Non-pigmented ciliary epithelial cell (primary cell): ENCODE results near the gene SCN2B.

Experiments
- DNase-seq: peaks from one replicate; pipeline ENCODE4 v3.0.0-alpha.2; 2010; ENCODE audit warnings: low read depth

The SCN2B gene, protein sequence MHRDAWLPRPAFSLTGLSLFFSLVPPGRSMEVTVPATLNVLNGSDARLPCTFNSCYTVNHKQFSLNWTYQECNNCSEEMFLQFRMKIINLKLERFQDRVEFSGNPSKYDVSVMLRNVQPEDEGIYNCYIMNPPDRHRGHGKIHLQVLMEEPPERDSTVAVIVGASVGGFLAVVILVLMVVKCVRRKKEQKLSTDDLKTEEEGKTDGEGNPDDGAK

GRCh38 chr11:118175993-118176777, at the start of gene SCN2B:
Gene SCN2B (minus strand): TSS chr11:118176639. CDS start chr11:118176431, 208 bp downstream.
- DNase-seq: no peak

- no peak for DNase-seq
Measured at GRCh38 chr11:118224511-118225188, 48.2 kb upstream of the SCN2B start, which contains the start of gene JAML. Gene JAML (minus strand): TSS chr11:118225011. CDS start chr11:118214866, 10,145 bp downstream.

- no peak for DNase-seq
Measured at GRCh38 chr11:118223992-118224391, 47.6 kb upstream of the SCN2B start.

GRCh38 chr11:118223570-118223969, 47.1 kb upstream of the SCN2B start:
- DNase-seq: no peak

- no peak for DNase-seq
Measured at GRCh38 chr11:118222437-118222836, 46.0 kb upstream of the SCN2B start.

DNA sequence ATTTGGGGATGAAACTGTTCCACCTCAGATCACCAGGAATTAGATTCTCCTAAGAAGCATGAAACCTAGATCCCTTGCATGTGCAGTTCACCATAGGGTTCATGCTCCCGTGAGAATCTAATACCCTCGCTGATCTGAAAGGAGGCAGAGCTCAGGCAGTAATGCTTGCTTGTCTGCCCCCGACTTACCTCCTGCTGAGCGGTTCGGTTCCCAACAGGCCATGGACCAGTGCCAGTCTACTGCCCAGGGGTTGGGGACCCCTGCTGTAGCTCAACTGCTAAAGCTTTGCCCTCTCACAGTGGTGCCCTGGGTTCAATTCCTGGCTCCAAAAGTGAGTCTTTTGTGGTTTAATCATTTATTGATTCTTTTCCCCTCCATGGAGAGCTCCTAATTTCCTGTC, 45.0 kb upstream of the SCN2B start:
- no peak for DNase-seq

- no peak for DNase-seq
Measured at GRCh38 chr11:118219732-118220131, 43.3 kb upstream of the SCN2B start.

GRCh38 chr11:118219244-118219643, 42.8 kb upstream of the SCN2B start:
- DNase-seq: no peak

- no peak for DNase-seq
Measured at GRCh38 chr11:118217575-118217974, 41.1 kb upstream of the SCN2B start.

DNA sequence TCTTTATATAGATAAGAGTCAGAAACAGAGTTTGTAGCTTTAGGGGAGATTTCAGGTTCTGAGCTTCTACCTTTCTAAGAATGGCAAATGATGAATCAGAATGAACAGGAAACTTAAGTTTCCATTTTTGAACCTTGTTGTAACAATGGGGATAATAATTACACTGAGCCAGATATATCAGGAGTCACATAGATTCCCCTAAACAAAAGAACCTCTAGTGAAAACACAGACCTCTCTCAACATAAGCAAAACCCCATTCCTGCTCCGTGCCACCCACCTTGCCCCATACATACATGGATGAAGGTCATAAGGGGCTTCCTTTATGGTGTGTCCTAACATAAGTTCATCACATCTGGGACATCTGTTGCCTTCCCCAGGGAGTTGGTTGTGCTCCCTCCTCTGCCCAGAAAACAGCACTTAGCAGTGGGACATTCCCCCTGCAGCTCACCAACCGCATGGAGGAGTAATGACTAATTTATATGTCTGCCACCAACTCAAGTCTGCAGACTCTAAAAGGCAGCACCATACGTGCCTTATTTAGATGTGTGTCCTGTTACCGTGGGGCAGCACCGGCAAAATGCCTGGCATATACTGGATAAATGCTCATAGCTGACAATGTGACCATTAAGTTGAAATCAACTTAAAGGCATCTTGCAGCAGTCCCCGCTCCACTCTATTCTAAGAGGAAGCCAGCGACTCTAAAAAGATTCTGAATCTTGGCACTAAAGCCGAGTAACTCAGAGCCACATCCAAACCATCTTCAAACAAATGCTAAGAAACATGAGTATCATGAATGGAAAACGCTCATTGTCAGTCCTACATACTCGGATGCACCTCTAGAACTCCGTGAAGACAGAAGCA, 40.4 kb upstream of the SCN2B start:
- DNase-seq: no peak

DNA sequence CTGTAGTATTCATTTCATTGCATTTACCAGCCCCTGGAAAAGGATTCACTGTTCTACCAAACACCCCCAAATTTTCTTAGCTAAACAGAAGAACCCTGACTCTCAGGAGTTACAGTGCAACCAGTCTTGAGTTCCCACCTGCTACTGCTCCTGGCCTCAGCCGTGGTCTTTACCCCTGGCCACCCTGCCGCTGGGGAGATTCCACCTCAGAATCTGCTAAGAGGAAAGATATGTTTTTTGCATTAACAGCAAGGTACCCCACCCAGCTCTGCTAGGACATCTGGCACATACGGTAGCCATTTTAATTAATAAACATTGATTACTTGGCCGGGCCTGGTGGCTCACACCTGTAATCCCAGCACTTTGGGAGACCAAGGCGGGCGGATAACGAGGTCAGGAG, 39.3 kb upstream of the SCN2B start:
- DNase-seq: no peak

DNA sequence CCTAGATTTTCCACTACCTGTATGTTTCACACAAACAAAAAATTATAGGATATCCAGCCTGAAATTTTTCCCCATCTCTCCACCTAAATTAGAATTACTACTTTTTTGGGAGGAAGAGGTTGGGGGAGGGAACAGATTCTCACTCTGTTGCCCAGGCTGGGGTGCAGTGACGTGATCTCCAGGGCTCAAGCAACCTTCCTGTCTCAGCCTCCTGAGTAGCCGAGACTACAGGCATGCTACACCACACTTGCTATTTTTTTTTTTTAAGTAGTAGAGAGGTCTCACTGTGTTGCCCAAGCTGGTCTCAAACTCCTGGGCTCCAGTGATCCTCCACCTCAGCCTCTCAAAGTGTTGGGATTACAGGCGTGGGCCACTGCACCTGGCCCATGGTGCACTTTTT, 38.8 kb upstream of the SCN2B start:
- DNase-seq: no peak

- DNase-seq: no peak
Measured at GRCh38 chr11:118214210-118214914, 37.9 kb upstream of the SCN2B start.

- no peak for DNase-seq
Measured at GRCh38 chr11:118213781-118214180, 37.3 kb upstream of the SCN2B start.

DNA sequence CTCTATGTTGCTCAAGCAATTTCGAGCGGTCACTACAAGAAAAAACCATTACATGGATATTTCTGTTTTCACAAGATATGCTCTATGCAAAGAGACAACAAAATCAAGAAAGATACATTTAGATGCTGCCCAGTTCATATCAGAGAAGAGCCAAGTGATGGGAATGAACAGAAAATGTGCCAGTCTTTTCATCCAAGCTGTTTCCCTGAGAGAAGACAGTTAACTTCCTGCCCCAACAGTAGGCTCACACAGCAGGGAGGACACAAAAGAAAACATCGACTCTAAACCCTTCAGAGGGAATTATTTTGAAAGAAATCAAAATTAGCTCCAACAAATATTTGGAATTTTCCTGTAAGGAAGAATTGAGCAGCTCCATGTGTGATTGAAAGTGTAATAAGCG, 36.8 kb upstream of the SCN2B start:
- DNase-seq: no peak

DNA sequence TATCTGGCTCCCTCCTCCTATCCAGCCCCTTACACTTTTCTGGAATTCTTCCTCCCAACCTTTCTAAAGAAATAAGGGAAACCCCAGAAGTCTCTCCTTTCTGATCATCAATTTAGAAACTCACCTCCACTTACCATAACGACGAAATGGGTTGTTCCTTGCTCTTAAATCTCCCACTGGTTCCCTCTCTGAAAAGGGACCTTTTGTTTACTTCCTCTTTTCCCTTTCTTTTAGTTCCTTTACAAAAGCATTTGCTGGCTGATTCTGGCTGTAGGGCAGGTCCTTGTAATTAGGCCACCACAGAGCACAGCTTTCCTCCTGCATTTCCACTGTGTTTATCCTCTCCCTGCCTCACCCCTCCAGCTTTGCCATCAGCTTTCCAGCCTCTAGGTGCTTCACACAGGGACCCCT, 36.3 kb upstream of the SCN2B start:
- DNase-seq: no peak

DNA sequence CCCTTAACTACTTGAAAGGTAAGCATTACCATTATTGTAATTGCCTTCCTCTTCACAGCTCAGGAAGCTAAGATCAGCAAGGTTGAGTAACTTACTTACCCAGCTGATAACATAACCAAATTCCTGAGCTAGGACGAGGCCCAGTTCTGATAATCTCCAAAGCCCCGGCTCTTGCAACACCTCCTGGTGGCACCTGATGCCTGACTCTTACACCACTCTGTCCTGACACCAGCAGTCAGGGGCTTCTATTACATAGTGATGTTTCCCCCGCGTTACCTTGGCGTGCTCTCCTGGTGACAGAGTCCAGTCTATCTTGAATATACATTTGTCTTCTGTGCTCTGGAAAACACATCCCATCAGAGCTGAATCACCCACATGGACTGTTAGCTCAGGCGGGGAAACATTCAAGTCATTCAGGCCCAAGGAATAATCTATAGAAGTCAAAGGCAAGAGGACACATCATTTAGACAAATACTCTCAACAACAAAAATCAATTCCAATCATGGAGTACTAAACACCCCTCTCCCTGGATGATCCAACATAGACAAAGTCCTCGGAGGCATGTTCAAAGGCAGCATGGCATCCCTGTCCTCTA, 35.8 kb upstream of the SCN2B start:
- no peak for DNase-seq

DNA sequence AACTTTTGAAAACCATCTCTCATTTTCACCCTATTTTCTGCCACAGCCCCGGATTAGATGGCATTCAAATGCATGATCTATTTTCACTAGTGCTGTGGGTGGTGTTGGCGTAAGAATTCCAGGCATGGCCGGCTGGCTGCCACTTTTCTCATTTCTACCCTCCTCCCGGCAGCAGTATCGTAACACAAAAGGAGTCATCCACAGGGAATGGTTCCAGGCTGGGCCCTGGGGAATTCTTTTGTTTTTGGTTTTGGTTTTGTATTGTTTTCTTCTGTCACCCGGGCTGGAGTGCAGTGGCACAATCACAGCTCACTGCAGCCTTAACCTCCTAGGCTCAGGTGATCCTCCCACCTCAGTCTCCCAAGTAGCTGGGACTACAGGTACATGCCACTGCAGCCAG, 34.6 kb upstream of the SCN2B start:
- no peak for DNase-seq

- DNase-seq: no peak
Measured at GRCh38 chr11:118210323-118210722, 33.9 kb upstream of the SCN2B start.

DNA sequence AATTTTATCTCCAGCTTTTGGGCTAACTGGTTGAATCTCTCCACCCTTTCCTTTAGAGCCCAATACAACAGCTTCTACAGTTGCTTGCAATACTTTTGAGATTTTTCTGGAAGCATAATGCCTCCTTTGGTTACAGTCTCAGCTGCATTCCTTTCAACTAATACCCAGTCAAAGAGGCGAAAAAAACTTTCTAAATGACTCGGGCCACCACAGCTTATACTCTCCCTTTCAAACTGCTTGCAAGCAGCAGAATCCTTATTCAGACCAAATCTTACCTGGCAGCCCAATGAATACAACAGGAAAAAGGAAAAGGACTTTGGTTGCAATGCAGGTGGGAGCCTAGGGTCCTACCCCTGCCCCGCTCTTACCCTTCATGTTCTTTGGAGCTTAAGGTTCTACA, 32.6 kb upstream of the SCN2B start:
- DNase-seq: no peak

GRCh38 chr11:118207079-118207478, 30.6 kb upstream of the SCN2B start:
- DNase-seq: no peak
